ENCODE data around the gene DLG1. TPM values are rescaled to one million over a fixed set of nuclear protein-coding genes. Genes with fewer than 3 reads are reported as not detected.

The DLG1 gene
- total and polyA plus RNA-seq, 9 of the 15 experiments (the other 6 are each of a cell fraction or from before 2014, with no cell fraction given), result 9.4 to 63.5 (median 43.6) TPM

- TF ChIP-seq, protein P1, sequence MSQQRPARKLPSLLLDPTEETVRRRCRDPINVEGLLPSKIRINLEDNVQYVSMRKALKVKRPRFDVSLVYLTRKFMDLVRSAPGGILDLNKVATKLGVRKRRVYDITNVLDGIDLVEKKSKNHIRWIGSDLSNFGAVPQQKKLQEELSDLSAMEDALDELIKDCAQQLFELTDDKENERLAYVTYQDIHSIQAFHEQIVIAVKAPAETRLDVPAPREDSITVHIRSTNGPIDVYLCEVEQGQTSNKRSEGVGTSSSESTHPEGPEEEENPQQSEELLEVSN (IDR thresholded peaks at IDR 0.05; ENCODE audit: borderline replicate concordance in 1 of 2, extremely low read depth in 1 of 2, insufficient read depth in 1 of 2, insufficient read length in 1 of 2, low read depth in 1 of 2, low read length in 1 of 2, poor library complexity in 1 of 2, severe bottlenecking in 1 of 2), result peak; percentile 10 to 21
- TF ChIP-seq EZH2 (IDR thresholded peaks at IDR 0.05; ENCODE audit: borderline replicate concordance, low read depth, low read length), result no peak
- 0 out of 2 replicates have a peak, but pooled peaks have one; percentile 19 for TF ChIP-seq ZKSCAN1 (IDR thresholded peaks at IDR 0.05; ENCODE audit: low read depth, low read length)
- no peak for TF ChIP-seq SRSF3 (IDR thresholded peaks at IDR 0.05; ENCODE audit: insufficient read depth, low read length)
- TF ChIP-seq PRDM10 (IDR thresholded peaks at IDR 0.05; ENCODE audit: partially characterized antibody), result peak; percentile 36
- no peak for TF ChIP-seq U2AF1 (optimal IDR thresholded peaks at IDR 0.05; ENCODE audit: low read depth, low read length)
- no peak for TF ChIP-seq THRAP3 (IDR thresholded peaks at IDR 0.05; ENCODE audit: borderline replicate concordance)
- peak; percentile 89 for TF ChIP-seq SUPT5H (IDR thresholded peaks at IDR 0.05)
- TF ChIP-seq MYBL2 (IDR thresholded peaks at IDR 0.05; ENCODE audit: low read depth), result no peak
- no peak for TF ChIP-seq MYBL2 (CRISPR knock-in tag; IDR thresholded peaks at IDR 0.05; ENCODE audit: borderline replicate concordance)
- peak; percentile 87; the same call in 1 of the 2 replicates for TF ChIP-seq ZBTB7A (IDR thresholded peaks at IDR 0.05; ENCODE audit: borderline replicate concordance, control insufficient read depth, low read depth, low read length)
- TF ChIP-seq HDAC2 (IDR thresholded peaks at IDR 0.05), result no peak
- TF ChIP-seq, protein P2, sequence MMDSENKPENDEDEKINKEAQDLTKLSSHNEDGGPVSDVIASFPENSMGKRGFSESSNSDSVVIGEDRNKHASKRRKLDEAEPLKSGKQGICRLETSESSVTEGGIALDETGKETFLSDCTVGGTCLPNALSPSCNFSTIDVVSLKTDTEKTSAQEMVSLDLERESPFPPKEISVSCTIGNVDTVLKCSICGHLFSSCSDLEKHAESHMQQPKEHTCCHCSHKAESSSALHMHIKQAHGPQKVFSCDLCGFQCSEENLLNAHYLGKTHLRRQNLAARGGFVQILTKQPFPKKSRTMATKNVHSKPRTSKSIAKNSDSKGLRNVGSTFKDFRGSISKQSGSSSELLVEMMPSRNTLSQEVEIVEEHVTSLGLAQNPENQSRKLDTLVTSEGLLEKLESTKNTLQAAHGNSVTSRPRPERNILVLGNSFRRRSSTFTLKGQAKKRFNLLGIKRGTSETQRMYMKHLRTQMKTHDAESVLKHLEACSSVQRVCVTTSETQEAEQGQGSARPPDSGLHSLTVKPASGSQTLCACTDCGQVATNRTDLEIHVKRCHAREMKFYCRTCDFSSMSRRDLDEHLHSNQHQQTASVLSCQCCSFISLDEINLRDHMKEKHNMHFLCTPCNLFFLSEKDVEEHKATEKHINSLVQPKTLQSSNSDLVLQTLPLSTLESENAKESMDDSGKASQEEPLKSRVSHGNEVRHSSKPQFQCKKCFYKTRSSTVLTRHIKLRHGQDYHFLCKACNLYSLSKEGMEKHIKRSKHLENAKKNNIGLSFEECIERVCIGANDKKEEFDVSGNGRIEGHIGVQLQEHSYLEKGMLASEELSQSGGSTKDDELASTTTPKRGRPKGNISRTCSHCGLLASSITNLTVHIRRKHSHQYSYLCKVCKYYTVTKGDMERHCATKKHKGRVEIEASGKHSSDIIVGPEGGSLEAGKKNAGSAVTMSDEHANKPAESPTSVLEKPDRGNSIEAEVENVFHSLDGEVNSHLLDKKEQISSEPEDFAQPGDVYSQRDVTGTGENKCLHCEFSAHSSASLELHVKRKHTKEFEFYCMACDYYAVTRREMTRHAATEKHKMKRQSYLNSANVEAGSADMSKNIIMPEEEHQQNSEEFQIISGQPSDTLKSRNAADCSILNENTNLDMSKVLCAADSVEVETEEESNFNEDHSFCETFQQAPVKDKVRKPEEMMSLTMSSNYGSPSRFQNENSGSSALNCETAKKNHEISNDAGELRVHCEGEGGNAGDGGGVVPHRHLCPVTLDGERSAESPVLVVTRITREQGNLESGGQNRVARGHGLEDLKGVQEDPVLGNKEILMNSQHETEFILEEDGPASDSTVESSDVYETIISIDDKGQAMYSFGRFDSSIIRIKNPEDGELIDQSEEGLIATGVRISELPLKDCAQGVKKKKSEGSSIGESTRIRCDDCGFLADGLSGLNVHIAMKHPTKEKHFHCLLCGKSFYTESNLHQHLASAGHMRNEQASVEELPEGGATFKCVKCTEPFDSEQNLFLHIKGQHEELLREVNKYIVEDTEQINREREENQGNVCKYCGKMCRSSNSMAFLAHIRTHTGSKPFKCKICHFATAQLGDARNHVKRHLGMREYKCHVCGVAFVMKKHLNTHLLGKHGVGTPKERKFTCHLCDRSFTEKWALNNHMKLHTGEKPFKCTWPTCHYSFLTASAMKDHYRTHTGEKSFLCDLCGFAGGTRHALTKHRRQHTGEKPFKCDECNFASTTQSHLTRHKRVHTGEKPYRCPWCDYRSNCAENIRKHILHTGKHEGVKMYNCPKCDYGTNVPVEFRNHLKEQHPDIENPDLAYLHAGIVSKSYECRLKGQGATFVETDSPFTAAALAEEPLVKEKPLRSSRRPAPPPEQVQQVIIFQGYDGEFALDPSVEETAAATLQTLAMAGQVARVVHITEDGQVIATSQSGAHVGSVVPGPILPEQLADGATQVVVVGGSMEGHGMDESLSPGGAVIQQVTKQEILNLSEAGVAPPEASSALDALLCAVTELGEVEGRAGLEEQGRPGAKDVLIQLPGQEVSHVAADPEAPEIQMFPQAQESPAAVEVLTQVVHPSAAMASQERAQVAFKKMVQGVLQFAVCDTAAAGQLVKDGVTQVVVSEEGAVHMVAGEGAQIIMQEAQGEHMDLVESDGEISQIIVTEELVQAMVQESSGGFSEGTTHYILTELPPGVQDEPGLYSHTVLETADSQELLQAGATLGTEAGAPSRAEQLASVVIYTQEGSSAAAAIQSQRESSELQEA (IDR thresholded peaks at IDR 0.05; ENCODE audit: low read depth), result no peak
- TF ChIP-seq HDAC8 (tag; IDR thresholded peaks at IDR 0.05), result no peak
- TF ChIP-seq FOSL1 (tag; conservative IDR thresholded peaks at IDR 0.05), result 0 out of 2 replicates have a peak, but pooled peaks have one; percentile 20
Observed at GRCh38 chr3:197298341-197298944, at the start of gene DLG1 (continued).
